ENCODE measurements around the gene PLAU.

DNA sequence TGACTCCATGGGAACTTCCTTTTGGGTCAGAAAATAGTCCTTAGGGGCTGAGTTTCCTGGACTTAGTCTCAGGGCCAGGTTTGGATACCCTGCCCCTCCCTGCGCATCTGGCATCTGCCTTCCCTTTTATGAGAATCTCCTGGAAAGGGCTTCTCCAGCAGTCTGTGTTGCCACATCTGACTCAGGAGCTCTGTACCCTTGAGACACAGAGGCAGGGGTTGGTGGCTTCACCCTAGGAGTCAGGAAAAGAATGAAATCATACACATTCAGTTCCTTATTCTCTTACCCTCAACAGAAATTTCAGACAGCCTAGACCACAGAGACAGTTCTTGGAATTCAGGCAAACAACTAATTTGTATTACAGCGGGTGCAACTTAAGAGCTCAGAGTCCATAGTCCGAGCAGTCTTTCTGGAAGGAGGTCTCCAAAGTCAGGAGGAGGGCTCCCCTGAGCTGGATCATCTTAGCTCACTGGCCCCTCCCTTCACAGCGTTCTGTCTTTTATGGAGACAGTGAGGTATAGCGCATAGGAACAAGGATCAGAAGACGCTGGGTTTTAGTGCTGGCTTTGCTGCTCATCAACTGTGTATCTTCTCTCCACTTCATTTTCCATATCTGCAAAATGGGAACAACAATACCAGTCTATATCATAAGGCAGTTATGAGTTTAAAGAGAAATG is 3.0 kb upstream of the PLAU start:
- TF ChIP-seq, protein P1, sequence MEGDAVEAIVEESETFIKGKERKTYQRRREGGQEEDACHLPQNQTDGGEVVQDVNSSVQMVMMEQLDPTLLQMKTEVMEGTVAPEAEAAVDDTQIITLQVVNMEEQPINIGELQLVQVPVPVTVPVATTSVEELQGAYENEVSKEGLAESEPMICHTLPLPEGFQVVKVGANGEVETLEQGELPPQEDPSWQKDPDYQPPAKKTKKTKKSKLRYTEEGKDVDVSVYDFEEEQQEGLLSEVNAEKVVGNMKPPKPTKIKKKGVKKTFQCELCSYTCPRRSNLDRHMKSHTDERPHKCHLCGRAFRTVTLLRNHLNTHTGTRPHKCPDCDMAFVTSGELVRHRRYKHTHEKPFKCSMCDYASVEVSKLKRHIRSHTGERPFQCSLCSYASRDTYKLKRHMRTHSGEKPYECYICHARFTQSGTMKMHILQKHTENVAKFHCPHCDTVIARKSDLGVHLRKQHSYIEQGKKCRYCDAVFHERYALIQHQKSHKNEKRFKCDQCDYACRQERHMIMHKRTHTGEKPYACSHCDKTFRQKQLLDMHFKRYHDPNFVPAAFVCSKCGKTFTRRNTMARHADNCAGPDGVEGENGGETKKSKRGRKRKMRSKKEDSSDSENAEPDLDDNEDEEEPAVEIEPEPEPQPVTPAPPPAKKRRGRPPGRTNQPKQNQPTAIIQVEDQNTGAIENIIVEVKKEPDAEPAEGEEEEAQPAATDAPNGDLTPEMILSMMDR (IDR thresholded peaks at IDR 0.05), result no peak
- TF ChIP-seq POLR2A (IDR thresholded peaks at IDR 0.05), result no peak
